HG03108 (cell line): Measurements from ENCODE around the gene FAM83E.
"Not testable (repeated sequence)": the region's sequence is repeated elsewhere in the genome, so short reads cannot be mapped to it uniquely, and the experiment has no call there.

Experiments used
- ATAC-seq: cut with Tn5 transposase; IDR thresholded peaks from one replicate; pipeline ENCODE4 v1.9.1; 2021; ENCODE audit warnings: moderate library complexity; ENCODE audit not compliant: unreplicated experiment

FAM83E gene

GRCh38 chr19:48641850-48642249 is 27.0 kb upstream of the FAM83E start:
- ATAC-seq: no peak

- no peak for ATAC-seq
Measured at GRCh38 chr19:48639483-48640375, 24.9 kb upstream of the FAM83E start.

- ATAC-seq: no peak
Measured at GRCh38 chr19:48638831-48639381, 24.0 kb upstream of the FAM83E start.

GRCh38 chr19:48637948-48638830 is 23.3 kb upstream of the FAM83E start:
- ATAC-seq: peak; percentile 3

DNA sequence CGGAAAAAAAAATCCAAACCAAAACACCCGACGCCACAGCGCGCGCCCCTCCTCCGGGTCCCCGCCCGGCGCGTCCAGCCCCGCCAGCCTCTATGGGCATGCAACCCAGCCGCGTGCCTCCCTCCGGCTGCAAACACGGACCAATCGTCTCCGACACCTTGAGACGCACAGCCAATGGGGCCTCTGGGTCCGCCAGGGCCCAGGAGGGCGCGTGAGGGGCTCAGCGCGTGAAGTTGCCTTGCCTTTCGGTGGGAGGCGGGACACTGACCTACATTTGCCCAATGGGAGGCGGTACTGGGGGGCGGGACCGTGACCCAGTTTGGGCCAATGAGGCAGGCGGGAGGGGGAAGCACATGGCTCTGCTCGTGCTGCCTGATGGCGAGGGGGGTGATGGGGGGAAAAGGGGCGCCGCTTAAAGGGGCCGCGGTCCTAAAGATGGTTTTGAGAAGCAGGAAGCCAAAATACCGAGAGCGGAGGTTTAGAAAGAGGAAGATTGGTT is 22.6 kb upstream of the FAM83E start:
- peak; percentile 66 for ATAC-seq

GRCh38 chr19:48636859-48637448 is 22.1 kb upstream of the FAM83E start, which contains the start of gene DBP:
Gene DBP, minus strand, starts transcription at chr19:48637379. Its CDS starts 385 bp downstream, at chr19:48636994.
- ATAC-seq: peak; percentile 0

DNA sequence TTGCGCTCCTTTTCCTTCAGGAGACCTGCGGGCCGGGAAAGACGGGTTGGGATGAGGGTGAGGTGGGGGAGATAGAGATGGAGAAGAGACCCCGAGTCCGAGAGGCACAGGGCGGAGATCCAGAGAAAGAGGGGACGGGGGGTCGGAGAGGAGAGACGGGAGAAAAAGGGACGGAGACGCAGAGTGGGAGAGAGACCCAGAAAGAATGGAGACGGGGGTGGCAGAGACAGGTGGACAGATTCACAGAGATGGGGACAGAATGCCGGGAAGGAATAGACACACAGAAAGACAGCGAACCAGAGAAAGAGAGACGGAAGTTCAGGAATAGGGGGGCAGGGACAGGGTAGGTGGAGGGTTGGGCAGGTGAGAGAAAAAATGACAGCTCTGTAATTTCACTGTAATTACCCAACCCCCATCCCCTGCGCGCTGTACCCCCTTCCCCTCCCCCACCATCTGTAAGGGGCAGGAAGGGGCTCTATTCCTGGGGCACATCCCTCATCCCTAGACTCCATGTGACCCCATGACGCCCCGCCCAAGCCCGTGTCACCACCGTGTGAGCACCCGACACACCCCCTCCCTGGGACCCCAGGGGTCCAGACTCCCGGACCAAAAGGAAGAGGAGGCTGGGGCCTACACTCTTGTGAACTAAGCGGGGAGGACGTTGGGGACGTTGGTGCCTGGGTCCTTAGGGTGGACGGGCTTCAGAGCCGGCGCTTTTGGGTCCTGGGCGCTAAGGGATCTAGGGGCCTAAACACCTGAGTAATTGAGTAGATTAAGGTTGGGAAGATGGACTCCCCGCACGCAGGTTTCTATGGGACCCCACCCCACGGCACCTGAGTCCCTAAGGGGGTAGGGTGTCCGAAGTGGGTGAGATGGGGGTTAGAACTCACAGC is 21.3 kb upstream of the FAM83E start:
- ATAC-seq: no peak

DNA sequence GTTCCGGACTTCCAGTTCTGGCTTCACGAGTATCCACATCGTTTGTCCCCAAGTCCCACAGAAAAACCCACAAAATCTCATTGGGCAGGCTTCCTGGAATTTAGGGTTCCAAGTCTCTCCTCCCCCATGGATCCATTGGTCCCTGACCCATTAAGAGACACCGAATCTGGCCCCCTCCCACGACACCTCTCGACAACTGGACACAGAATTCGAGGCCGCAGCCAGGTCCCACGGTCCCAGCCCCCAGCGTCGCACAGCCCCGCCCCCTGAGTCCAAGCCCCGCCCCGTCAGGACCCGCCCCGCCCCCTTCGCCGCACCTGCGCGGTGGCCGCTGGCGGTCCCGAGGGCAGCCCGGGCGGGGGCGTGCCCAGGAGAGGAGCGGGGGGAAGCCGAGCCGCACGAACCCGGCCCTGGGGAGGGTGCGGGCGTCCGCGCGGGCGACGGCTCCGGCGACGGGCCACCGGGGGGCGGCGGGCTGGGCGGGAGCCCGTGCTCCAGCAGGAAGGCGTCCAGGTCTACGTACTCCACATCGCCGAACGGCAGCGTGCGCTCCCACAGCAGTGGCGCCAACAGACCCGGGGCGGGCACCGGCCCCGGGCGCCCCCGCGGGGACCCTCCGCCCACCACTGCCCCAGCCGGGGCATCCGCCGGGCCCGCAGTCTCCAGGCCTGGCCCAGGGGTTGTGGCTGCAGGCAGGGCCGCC is 20.5 kb upstream of the FAM83E start:
- no peak for ATAC-seq

GRCh38 chr19:48634424-48635262 is 19.8 kb upstream of the FAM83E start:
- peak; percentile 23 for ATAC-seq

GRCh38 chr19:48634036-48634342 is 19.1 kb upstream of the FAM83E start:
- ATAC-seq: no peak

DNA sequence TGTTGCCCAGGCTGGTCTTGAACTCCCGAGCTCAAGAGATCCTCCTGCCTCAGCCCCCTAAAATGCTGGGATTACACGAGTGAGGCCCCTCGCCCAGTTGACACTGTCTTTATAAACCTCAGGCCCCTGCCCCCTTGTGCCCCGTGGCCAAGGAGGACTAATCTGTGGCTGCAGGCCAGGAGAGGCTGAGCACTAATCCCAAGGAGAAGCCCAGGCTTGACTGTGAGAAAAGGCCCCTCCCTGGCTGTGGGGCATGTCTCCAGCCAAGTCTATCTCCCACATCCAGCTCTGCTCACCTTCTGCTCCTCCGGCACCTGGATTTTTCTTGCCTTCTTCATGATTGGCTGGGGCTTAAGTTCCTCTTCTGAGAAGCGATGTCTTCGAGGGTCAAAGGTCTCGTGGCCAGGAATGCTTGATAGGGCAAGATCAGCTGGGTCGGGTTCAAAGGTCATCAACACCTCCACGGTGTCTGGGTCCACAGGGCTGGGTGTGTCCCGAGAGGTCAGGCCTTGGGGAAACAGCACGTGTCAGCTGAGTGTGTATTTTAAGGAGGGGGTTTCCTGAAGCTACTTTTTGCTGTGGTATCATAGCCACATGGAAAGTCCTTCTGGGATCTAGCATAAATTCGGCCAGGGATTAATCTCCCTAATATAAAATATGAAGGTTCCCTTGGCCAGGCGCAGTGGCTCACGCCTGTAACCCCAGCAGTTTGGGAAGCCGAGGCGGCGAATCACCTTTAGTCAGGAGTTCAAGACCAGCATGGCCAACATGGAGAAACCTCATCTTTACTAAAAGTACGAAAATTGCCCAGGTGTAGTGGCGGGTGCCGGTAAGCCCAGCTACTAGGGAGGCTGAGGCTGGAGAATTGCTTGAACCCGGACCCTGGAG is 18.5 kb upstream of the FAM83E start:
- ATAC-seq: no peak

GRCh38 chr19:48632692-48633147 is 17.8 kb upstream of the FAM83E start:
- no peak for ATAC-seq

DNA sequence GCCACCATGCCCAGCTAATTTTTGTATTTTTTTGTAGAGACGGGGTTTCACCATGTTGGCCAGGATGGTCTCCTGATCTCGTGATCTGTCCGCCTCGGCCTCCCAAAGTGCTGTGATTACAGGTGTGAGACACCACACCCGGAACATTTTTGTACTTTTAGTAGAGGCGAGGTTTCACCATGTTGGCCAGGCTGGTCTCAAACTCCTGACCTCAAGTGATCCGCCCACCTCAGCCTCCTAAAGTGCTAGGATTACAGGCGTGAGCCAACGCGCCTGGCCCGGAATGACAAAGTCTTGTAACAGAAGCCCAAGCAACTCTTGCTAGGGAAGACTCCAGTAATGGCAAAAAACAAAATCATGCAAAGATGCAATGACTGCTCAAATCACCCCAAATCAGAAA is 17.4 kb upstream of the FAM83E start:
- ATAC-seq: not testable (repeated sequence)

DNA sequence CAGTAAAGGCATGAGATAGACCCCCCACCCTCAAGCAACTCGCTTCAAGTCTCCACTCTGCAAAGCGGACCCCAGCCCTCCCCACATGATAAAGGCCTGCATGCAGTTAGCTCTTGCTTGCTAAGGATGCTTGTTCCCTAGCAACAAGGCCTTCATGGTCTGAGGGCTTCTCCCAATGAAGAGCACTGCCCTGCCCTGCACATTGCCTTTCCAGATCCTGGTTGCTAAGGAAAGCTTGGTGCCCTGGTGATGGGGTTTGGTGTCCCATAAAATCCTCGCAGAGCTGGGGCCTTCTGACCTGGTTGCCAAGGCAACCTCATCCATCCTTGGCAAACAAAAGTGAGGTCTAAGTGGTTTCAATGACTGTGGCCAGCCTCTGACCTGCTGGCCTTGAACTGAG is 16.3 kb upstream of the FAM83E start:
- ATAC-seq: no peak

DNA sequence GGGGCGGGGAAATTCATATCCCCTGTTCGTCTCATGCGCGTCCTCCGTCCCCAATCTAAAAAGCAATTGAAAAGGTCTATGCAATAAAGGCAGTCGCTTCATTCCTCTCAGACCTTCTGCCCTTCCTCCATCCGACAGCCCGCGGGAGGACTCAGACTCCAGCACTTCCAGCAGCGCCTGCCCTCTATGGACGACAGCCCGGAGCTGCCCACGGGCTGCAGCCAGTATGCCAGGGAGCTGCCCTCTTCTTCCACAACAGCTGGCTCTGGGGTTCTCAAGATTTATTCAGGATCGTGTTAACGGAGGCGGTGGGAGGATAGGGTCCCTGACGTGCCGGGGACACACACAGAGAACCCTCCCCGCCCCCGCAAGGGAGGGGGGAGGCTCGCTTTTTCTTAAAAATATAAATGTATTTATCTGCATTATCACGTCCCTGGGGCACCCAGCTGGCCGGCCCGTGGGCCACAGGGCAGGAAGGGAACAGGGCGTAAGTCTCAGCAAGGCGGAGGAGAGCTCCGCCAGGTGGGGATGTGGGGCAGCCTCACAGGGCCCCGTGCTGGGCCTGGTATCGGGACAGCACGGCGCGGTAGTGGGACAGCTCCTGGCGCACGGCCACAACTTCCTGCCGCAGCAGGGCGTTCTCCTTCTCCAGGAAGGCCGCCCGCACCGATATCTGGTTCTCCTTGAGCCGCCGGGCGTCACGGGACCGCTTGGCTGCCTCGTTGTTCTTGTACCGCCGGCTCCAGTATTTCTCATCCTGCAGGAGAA is 15.6 kb upstream of the FAM83E start:
- no peak for ATAC-seq

- no peak for ATAC-seq
Measured at GRCh38 chr19:48629599-48630295, 14.9 kb upstream of the FAM83E start.
